PC-3 (cell line): Measurements from ENCODE around the gene GP1BB. TPM values are rescaled to one million over a fixed set of nuclear protein-coding genes. Genes with fewer than 3 reads are reported as not detected.
A peak's percentile ranks its signal among the peaks of the same experiment; 100 is the strongest.

ENCODE experiments used
- ATAC-seq: fragments of 200-7000 bp; cut with Tn5 transposase; 2 replicates; pipeline ENCODE4 v1.9.1; 2020; ENCODE audit warnings: mild to moderate bottlenecking, moderate library complexity
- BruUV-seq: library from RNA; stranded (reverse); fragments of 400-500 nt; replicated peaks from 2 replicates; lab custom pipeline; 2021; lab: Mats Ljungman, UMichigan
- CTCF ChIA-PET: fragments of 300-600 bp; sonication (Branson Sonifier 250); formaldehyde crosslinking; loops from one replicate; lab custom pipeline; 2022; ENCODE audit warnings: antibody characterized with exemption; lab: Charles Lee
- POLR2A ChIA-PET: fragments of 300-600 bp; sonication (Branson Sonifier 250); formaldehyde crosslinking; loops from one replicate; lab custom pipeline; 2022; ENCODE audit warnings: antibody characterized with exemption; ENCODE audit not compliant: unreplicated experiment; lab: Charles Lee
- DNase-seq: peaks from one replicate; pipeline ENCODE4 v3.0.0-alpha.2; 2015
- H2AFZ ChIP-seq: fragments of 300-600 bp; sonication (generic); 2 replicates; pipeline ENCODE4 v1.6.0; 2016; ENCODE audit warnings: antibody characterized with exemption, low read length
- H3F3A ChIP-seq: fragments of 300-600 bp; sonication (generic); one replicate; pipeline ENCODE4 v1.6.0; 2017; ENCODE audit warnings: antibody characterized with exemption, low read length, control low read depth, mild to moderate bottlenecking; ENCODE audit not compliant: unreplicated experiment
- H3K27ac ChIP-seq: fragments of 300-600 bp; sonication (generic); 2 replicates; pipeline ENCODE4 v1.5.1; 2016; ENCODE audit warnings: mild to moderate bottlenecking, low read length
- H3K27me3 ChIP-seq: fragments of 300-600 bp; sonication (generic); 2 replicates; pipeline ENCODE4 v1.6.1; 2016; ENCODE audit warnings: low read length, mixed read lengths
- H3K36me3 ChIP-seq: fragments of 300-600 bp; sonication (generic); 2 replicates; pipeline ENCODE4 v1.6.1; 2016; ENCODE audit warnings: low read depth, mixed run types, low read length, mixed read lengths
- H3K4me1 ChIP-seq: fragments of 300-600 bp; sonication (generic); 2 replicates; pipeline ENCODE4 v1.5.1; 2016; ENCODE audit warnings: low read length; ENCODE audit not compliant: insufficient read depth
- H3K4me2 ChIP-seq: fragments of 300-600 bp; sonication (generic); 2 replicates; pipeline ENCODE4 v1.6.0; 2016; ENCODE audit warnings: low read length
- H3K4me3 ChIP-seq: fragments of 300-600 bp; sonication (generic); 2 replicates; pipeline ENCODE4 v1.5.1; 2016; ENCODE audit warnings: mild to moderate bottlenecking, low read length, mixed read lengths
- H3K79me2 ChIP-seq: fragments of 300-600 bp; sonication (generic); 2 replicates; pipeline ENCODE4 v1.6.1; 2017; ENCODE audit warnings: low read length, mixed read lengths
- H3K9ac ChIP-seq: fragments of 300-600 bp; sonication (generic); 2 replicates; pipeline ENCODE4 v1.6.0; 2016; ENCODE audit warnings: mild to moderate bottlenecking, low read length
- H3K9me2 ChIP-seq: fragments of 300-600 bp; sonication (generic); replicated peaks from 2 replicates; pipeline ENCODE4 v1.6.1; 2016; ENCODE audit warnings: mixed run types, low read length, mixed read lengths
- H3K9me3 ChIP-seq: fragments of 300-600 bp; sonication (generic); 2 replicates; pipeline ENCODE4 v1.6.1; 2016; ENCODE audit warnings: low read length, mixed read lengths
- H4K20me1 ChIP-seq: fragments of 300-600 bp; sonication (generic); 2 replicates; pipeline ENCODE4 v1.6.1; 2016; ENCODE audit warnings: low read length, mixed read lengths
- EZH2 ChIP-seq: fragments of 300-600 bp; sonication (generic); IDR thresholded peaks from one replicate; pipeline ENCODE4 v1.6.1; 2017; ENCODE audit warnings: antibody characterized with exemption, mild to moderate bottlenecking, low read length; ENCODE audit not compliant: unreplicated experiment
- EZH2phosphoT487 ChIP-seq: fragments of 300-600 bp; sonication (generic); IDR thresholded peaks from 2 replicates; pipeline ENCODE4 v1.6.1; 2018; ENCODE audit warnings: mild to moderate bottlenecking, antibody characterized with exemption, low read length, borderline replicate concordance
- intact Hi-C: fragments of 100-400 bp; cut with micrococcal nuclease; formaldehyde crosslinking; loops from 2 replicates; pipeline ENCODE4 v1.9.0; 2023
- total RNA-seq: library from RNA; depleted of rRNA; stranded (reverse); fragments of >200 nt; gene quantifications from 2 replicates; pipeline ENCODE4 v1.2.3, GENCODE V29; 2014
- TF ChIP-seq, protein P1 (sequence below): fragments of 300-600 bp; sonication (generic); conservative IDR thresholded peaks from 2 replicates; pipeline ENCODE4 v1.5.1; 2017; ENCODE audit warnings: antibody characterized with exemption, low read depth, mild to moderate bottlenecking, low read length

GP1BB gene
- total RNA-seq, 1 experiment from 2014 or later, result 0.80 TPM

GRCh38 chr22:19722178-19722981 lies 959 bp upstream of the GP1BB start:
- ChIA-PET POLR2A (no interaction called here), CTCF (no interaction called here)
- no peak overlapping the region for H3K27ac ChIP-seq
- no peaks in the 10 kb centered on the region for H3F3A ChIP-seq
- ATAC-seq (no peak), DNase-seq (no peak)
- no peak overlapping the region for H3K9ac ChIP-seq
- H3K4me2 ChIP-seq, result no peak overlapping the region
- no peak overlapping the region for H2AFZ ChIP-seq
- intact Hi-C loops, result no loop called here
- H4K20me1 ChIP-seq, result no peaks in the 10 kb centered on the region
- no peaks in the 10 kb centered on the region for H3K4me1 ChIP-seq
- H3K9me3 ChIP-seq, result no peaks in the 10 kb centered on the region
- TSS peak; percentile 30 for BruUV-seq
- H3K9me2 ChIP-seq, result no peaks in the 10 kb centered on the region
- H3K36me3 ChIP-seq, result no peaks in the 10 kb centered on the region
- no peak overlapping the region for H3K4me3 ChIP-seq
- H3K79me2 ChIP-seq, result no peaks in the 10 kb centered on the region
- TF ChIP-seq, protein P1, sequence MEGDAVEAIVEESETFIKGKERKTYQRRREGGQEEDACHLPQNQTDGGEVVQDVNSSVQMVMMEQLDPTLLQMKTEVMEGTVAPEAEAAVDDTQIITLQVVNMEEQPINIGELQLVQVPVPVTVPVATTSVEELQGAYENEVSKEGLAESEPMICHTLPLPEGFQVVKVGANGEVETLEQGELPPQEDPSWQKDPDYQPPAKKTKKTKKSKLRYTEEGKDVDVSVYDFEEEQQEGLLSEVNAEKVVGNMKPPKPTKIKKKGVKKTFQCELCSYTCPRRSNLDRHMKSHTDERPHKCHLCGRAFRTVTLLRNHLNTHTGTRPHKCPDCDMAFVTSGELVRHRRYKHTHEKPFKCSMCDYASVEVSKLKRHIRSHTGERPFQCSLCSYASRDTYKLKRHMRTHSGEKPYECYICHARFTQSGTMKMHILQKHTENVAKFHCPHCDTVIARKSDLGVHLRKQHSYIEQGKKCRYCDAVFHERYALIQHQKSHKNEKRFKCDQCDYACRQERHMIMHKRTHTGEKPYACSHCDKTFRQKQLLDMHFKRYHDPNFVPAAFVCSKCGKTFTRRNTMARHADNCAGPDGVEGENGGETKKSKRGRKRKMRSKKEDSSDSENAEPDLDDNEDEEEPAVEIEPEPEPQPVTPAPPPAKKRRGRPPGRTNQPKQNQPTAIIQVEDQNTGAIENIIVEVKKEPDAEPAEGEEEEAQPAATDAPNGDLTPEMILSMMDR, result no peak
- TF ChIP-seq EZH2 (no peak), EZH2phosphoT487 (no peak)
- H3K27me3 ChIP-seq, result no peaks in the 10 kb centered on the region

- intact Hi-C loops, result no loop called here
- Histone ChIP-seq H3K27ac (no peak overlapping the region), H4K20me1 (no peaks in the 10 kb centered on the region), H3K9me3 (no peaks in the 10 kb centered on the region), H3K27me3 (no peaks in the 10 kb centered on the region), H3K79me2 (no peaks in the 10 kb centered on the region), H2AFZ (no peak overlapping the region), H3K36me3 (no peaks in the 10 kb centered on the region), H3K9ac (no peak overlapping the region), H3K4me1 (no peaks in the 10 kb centered on the region), H3K9me2 (no peaks in the 10 kb centered on the region), H3F3A (no peaks in the 10 kb centered on the region), H3K4me2 (no peak overlapping the region), H3K4me3 (no peak overlapping the region)
- ATAC-seq (no peak), DNase-seq (no peak)
- ChIA-PET CTCF (no interaction called here), POLR2A (no interaction called here)
- TF ChIP-seq EZH2phosphoT487 (no peak), EZH2 (no peak)
- TF ChIP-seq, protein P1, result no peak
- BruUV-seq, result no TSS peak
Measured at GRCh38 chr22:19722982-19723231, 432 bp upstream of the GP1BB start.

GRCh38 chr22:19723983-19724827 lies 866 bp downstream of the GP1BB start:
- Histone ChIP-seq H3K9me3 (no peaks in the 10 kb centered on the region), H3K4me1 (no peaks in the 10 kb centered on the region), H2AFZ (no peak overlapping the region), H3F3A (no peaks in the 10 kb centered on the region), H3K79me2 (no peaks in the 10 kb centered on the region), H3K36me3 (no peaks in the 10 kb centered on the region), H3K4me2 (peak overlapping the region; percentile 78), H3K27ac (no peak overlapping the region), H4K20me1 (no peaks in the 10 kb centered on the region), H3K27me3 (no peaks in the 10 kb centered on the region), H3K9ac (no peak overlapping the region), H3K9me2 (no peaks in the 10 kb centered on the region), H3K4me3 (peak overlapping the region; percentile 52; the same call in 1 of the 2 replicates)
- intact Hi-C loops, result no loop called here
- ChIA-PET CTCF (no interaction called here), POLR2A (no interaction called here)
- TF ChIP-seq, protein P1, result no peak; the same call in 1 of the 2 replicates
- TF ChIP-seq EZH2phosphoT487, result no peak
- no TSS peak for BruUV-seq
- ATAC-seq (peak; percentile 74), DNase-seq (peak; percentile 61)
